NT2/D1 (cell line): ENCODE results near the gene ARIH2.

Source experiments
- SUZ12 ChIP-seq: IDR thresholded peaks from 2 replicates; pipeline ENCODE4 v1.6.1; 2011; ENCODE audit not compliant: insufficient read length, insufficient read depth; ENCODE audit errors: extremely low read depth
- YY1 ChIP-seq: IDR thresholded peaks from 2 replicates; pipeline ENCODE4 v1.6.1; 2011; ENCODE audit not compliant: insufficient read length, insufficient read depth
- ZNF274 ChIP-seq: IDR thresholded peaks from 2 replicates; pipeline ENCODE4 v1.6.1; 2011; ENCODE audit warnings: mild to moderate bottlenecking, low read depth, low read length

DNA sequence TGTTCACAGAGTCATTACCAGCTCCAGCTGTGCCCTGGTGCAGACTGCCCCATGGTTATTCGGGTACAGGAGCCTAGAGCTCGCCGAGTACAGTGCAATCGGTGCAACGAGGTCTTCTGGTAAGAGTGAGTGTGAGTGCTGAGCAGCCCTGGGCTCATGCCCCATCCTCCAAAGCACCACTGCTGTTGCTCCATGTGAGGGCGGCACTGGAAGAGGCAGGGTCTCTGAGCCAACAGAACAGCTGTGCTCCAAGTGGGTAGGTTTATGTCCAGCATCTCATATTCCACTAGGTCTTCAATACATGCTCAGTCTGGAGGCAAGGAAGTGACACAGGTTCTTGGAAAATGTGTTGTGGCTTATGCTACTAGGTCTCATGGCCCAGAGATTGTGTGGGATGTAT lies 51.9 kb downstream of the ARIH2 start:
- TF ChIP-seq SUZ12 (no peak), ZNF274 (no peak), YY1 (no peak)
